ENCODE data around the gene CARD8.

The CARD8 gene

DNA sequence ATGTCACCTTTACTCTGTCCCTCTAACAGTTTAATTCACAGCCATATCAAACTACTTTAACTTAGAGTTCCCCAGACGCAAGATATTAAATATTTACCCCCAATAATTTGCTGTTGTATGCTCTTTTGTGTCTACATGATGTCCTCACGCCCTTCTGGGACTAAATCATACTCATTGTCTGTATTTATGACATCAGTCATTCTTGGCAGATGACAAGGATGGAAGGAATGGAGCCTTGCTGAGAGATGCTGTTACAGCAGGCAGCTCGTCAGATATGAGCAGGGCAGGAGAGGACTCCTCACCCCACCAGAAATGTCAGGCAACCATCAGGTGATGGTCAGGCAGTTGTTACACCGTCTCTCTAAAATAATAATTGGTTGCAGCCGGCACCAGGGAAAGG lies 41.8 kb downstream of the CARD8 start:
- DNase-seq (ENCODE audit: low read depth, low spot score) = no peak

GRCh38 chr19:48210005-48210404 lies 45.7 kb downstream of the CARD8 start:
- DNase-seq (ENCODE audit: low read depth, low spot score) = no peak

GRCh38 chr19:48206397-48207093 lies 49.2 kb downstream of the CARD8 start:
- no peak for DNase-seq (ENCODE audit: low read depth, low spot score)

DNA sequence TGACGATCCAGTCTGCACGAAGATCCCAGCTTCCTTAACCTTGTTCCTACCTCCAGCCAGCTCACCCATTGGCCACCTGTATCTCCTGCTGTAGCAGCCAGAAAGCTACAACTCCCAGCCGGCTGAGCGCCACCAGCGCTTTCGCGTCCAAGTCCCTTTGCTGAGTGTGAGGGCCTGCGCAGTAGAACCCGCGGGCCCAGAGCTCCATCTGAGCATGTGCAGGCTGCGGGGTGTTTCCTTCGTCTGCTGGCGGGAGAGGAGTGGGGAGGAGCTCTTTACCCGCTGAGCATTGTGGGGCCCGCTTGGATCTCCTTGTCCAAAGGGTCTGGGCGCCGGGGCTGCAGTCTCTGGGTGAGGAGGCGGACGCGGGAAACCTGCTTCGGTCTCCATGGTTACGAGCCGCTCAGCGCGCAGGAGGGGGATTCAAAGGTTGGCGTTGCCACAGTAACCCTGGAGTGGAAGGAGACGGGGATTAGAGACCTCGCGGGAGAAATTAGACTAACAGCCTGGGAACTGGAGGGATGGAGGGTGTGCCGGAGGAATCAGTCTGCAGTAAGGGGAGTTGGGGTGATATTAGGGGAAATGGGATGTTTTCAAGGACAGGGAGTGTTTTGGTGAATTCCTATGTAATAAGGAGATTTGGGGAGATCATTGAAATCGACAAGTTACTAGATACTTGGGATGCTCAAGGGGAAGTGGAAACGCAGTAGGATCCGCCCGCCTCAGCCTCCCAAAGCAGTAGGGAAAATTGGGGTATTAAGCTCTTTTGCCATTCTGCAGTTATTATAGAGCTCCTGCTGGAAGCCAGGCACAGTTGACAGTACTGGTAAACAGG lies 51.7 kb downstream of the CARD8 start:
- peak; percentile 98 for DNase-seq (ENCODE audit: low read depth, low spot score)

DNA sequence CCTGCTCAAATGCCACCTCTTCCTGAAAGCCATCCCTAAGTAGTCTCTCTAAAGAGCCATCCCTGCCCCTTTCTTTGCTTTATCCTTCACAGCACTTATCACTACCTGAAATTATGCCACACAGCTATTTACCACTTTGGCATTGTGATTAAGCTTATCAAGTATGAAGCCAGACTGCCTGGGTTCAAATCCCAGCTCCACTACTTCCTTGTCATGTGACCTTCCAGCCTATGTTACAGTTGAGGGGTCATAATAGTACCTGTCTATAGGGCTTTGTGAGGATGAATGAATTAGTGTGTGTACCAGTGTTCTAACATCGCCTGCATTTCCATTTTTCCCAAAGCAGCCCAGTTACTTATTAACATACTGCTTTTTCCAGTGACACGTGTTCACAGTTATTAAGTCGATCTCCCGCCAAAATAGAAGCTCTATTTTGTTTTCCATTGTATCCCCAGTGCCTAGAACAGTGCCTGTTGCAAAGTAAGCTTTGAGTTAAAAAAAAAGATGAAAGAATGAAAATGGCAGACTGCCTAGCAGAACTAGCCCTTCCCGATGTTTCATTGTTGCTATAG lies 52.4 kb downstream of the CARD8 start:
- DNase-seq (ENCODE audit: low read depth, low spot score) = no peak

- no peak for DNase-seq (ENCODE audit: low read depth, low spot score)
Observed at GRCh38 chr19:48196933-48197665, 58.6 kb downstream of the CARD8 start.

GRCh38 chr19:48196321-48196763 lies 59.4 kb downstream of the CARD8 start:
- DNase-seq (ENCODE audit: low read depth, low spot score) = no peak

DNA sequence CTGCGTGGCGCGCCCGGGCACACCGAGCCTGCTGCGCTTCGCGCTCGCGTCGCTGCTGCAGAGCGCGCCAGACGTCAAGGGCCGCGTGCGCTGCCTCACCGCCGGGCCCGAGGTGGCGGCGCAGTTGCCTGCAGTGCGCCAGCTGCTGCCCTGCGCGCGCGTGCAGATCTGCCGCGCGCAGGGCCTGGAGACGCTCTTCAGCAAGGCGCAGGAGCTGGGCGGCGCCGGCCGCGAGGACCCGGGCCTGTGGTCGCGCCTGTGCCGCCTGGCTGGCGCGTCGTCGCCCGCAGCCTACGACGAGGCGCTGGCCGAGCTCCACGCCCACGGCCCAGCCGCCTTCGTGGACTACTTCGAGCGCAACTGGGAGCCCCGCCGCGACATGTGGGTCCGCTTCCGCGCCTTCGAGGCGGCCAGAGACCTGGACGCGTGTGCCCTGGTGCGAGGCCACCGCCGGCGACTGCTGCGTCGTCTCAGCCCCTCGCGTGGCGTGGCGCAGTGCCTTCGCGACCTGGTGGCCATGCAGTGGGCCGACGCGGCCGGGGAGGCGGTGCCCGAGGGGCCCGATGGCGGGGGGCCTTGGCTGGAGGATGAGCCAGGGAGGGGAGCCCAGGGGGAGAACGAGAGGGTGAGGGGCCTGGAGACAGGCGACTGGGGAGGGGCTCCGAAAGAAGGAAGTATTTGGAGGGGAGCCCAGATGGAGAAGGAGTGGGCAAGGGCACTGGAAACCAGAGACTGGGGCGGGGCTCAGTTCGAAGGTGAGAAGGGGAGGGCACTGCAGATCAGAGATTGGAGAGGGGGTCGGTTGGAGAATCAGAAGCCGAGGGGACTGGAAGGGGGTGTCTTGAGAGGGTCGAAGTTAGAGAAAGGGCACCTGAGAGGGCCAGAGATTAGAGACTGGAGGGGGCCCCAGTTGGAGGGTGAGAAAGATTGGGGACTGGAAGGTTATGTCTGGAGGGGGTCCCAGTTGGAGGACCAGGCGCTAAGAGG lies 60.6 kb downstream of the CARD8 start:
- no peak for DNase-seq (ENCODE audit: low read depth, low spot score)

GRCh38 chr19:48194041-48194843 lies 61.5 kb downstream of the CARD8 start:
- peak; percentile 21 for DNase-seq (ENCODE audit: low read depth, low spot score)

DNA sequence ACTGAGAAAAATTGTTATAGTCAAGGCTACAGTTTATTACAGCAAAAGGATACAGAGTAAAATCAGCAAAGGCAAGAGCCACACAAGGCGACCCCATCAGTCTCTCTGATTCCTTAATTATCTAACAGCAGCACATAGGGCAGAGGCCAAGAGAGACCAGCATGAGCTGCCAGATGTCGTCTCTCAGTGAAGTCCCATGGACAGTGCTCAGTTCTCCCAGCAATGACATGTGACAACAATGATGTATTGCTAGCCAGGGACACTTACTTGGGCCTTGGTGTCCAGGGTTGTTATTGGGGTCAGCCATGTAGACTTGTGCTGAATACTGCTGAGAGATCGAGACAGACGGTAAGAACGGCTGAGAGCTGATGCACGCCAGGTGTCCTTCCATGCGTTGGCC lies 63.0 kb downstream of the CARD8 start:
- no peak for DNase-seq (ENCODE audit: low read depth, low spot score)

DNA sequence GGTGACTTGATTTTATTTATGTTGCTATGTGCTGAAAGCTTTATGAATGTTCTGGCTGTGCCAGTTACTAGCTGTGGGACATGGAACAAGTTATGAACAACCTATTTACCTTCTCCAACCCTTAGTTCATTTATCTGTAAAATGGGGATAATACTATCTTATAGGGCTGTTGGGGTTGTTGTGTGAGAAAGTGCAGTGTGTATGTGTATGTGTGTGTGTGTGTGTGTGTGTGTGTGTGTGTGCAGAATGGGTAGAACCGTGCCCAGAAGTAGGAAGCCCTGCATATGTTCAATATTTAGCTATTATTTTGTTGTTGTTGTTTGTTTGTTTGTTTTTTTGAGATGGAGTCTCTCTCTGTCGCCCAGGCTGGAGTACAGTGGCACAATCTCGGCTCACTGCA lies 64.8 kb downstream of the CARD8 start:
- no peak for DNase-seq (ENCODE audit: low read depth, low spot score)

- peak; percentile 98 for DNase-seq (ENCODE audit: low read depth, low spot score)
Observed at GRCh38 chr19:48190288-48190884, 65.3 kb downstream of the CARD8 start.

DNA sequence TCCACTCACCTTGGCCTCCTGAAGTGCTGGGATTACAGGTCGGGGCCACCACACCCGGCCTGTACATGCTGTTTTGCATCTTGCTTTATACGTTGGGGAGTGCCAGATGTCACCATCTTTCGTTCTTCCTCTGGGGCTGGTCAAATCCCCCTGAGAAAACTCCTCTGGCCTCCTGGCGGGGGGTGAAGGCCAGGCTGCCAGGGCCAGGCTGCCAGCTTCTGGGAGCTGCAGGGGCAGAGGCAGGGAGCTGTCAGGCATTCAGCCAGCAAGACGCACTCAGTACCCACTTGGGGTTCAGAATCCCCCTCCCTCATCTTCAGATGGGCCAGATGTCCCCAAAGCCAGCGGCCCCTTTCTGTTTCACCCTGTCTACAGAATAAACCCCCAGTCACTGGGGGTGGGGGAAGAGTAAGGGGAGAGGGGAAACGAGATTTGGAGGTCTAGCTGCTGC lies 69.1 kb downstream of the CARD8 start:
- no peak for DNase-seq (ENCODE audit: low read depth, low spot score)

DNA sequence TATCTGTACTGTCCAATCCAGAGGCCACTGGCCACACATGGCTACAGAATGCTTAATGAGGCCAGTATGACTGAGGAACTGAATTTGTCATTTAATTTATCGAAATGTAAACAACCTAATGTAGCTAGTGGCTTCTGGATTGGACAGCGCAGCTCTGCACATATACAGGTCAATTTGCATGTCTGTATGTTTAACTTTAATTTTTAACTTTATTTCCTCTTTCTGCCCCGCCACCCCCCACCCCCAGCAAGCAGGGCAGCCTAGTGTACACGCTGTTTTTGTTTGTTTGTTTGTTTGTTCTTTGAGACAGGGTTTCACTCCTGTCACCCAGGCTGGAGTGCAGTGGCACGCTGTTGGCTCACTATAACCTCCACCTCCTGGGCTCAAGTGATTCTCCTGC lies 69.7 kb downstream of the CARD8 start:
- DNase-seq (ENCODE audit: low read depth, low spot score) = no peak

DNA sequence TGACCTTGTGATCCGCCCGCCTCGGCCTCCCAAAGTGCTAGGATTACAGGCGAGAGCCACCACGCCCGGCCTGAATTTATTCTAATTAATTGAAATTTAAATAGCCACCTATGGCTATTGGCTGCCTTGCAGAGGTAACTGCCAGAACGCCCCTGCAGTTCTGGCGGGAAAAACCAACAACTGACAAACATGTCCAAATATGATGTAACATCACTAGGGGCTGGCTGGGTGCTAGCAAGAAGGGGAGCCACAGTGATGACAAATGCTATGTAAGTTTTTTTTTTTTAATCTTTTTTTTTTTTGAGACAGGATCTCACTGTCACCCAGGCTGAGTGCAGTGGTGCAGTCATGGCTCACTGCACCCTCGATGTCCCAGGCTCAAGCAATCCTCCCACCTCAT lies 72.4 kb downstream of the CARD8 start:
- no peak for DNase-seq (ENCODE audit: low read depth, low spot score)

- DNase-seq (ENCODE audit: low read depth, low spot score) = no peak
Observed at GRCh38 chr19:48182434-48182833, 73.3 kb downstream of the CARD8 start.

GRCh38 chr19:48181505-48181904 lies 74.2 kb downstream of the CARD8 start:
- DNase-seq (ENCODE audit: low read depth, low spot score) = no peak

DNA sequence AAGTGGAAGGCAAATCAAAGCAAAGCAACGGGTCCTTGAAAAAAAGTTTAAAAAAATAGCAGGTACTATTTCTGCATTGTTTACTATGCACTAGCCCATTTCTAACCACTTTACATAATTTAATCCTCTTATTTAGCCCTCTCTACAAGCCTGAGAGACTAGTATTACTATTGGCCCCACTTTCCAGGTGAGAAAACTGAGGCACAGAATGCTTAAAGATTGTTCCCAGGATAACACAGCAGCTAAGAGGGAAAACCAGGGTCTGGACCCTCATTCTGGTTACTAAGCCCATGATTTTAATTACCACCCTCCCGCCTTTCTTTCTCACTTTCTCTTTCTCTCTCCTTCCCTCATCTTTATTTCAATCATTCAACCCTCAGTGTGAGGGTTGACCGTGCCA lies 79.5 kb downstream of the CARD8 start:
- DNase-seq (ENCODE audit: low read depth, low spot score) = no peak

DNA sequence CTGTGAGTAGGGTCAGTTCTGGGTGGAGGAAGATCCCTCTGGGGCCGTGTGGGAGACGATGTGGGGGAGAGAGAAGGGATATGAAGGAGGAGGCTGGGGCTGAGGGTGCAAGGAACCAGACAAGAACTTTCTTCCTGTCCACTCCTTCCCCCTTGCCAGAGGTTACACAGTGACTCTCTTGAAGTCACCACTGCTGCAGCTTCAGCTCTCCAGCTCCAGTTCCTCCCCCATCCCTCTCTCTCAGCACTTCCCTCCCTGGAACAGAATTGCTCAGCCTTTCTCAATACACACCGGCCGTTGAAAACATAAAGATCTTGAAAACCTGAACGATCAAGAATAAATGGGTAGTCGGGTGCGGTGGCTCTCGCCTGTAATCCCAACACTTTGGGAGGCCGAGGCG lies 80.1 kb downstream of the CARD8 start:
- no peak for DNase-seq (ENCODE audit: low read depth, low spot score)
